Measurements from ENCODE around the gene TNRC18. TPM values are rescaled to one million over a fixed set of nuclear protein-coding genes. Genes with fewer than 3 reads are reported as not detected.

The TNRC18 gene
- total and polyA plus RNA-seq, 9 of the 15 experiments (the other 6 are each of a cell fraction or from before 2014, with no cell fraction given): 0.03 to 43.2 (median 18.0) TPM

Other genes with a start within 250 kb of the TNRC18 start
- gene WIPI2, start 233.6 kb downstream of the TNRC18 start, total RNA-seq (2014; rRNA removed): 40.0 and 41.1 TPM in 2 replicates
- gene WIPI2, start 233.6 kb downstream of the TNRC18 start, total RNA-seq (2014; rRNA removed; fragmentation: Illumina TruSeq; extraction: Trizol): 33.9 and 39.1 TPM in 2 replicates
- gene WIPI2, start 233.6 kb downstream of the TNRC18 start, total RNA-seq (2015; rRNA removed; fragmentation: Illumina TruSeq; extraction: Trizol): 31.7 and 35.1 TPM in 2 replicates
- 55.0 and 59.4 TPM in 2 replicates for gene WIPI2, start 233.6 kb downstream of the TNRC18 start, total RNA-seq (2021)
- 91.6 and 92.9 TPM in 2 replicates for gene WIPI2, start 233.6 kb downstream of the TNRC18 start, polyA plus RNA-seq (2011; rRNA removed)
- 53.2 and 54.7 TPM in 2 replicates for gene WIPI2, start 233.6 kb downstream of the TNRC18 start, polyA plus RNA-seq (2014; fragmentation: Illumina TruSeq; extraction: Trizol)
- 1 to 10 TPM; 7.9 to 8.0 TPM for gene WIPI2, start 233.6 kb downstream of the TNRC18 start, polyA plus RNA-seq (2014; fragmentation: Nextera tagmentation; extraction: Ambion mirVana)
- gene WIPI2, start 233.6 kb downstream of the TNRC18 start, polyA plus RNA-seq (2014; rRNA removed): 56.2 and 60.8 TPM in 2 replicates
- gene SLC29A4, start 140.9 kb downstream of the TNRC18 start, total RNA-seq (2014; rRNA removed): 0.77 and 2.3 TPM in 2 replicates
- 0.03 and 0.29 TPM in 2 replicates for gene SLC29A4, start 140.9 kb downstream of the TNRC18 start, total RNA-seq (2014; rRNA removed; fragmentation: Illumina TruSeq; extraction: Trizol)
- 0.14 and 0.19 TPM in 2 replicates for gene SLC29A4, start 140.9 kb downstream of the TNRC18 start, total RNA-seq (2015; rRNA removed; fragmentation: Illumina TruSeq; extraction: Trizol)
- 1.2 and 1.4 TPM in 2 replicates for gene SLC29A4, start 140.9 kb downstream of the TNRC18 start, total RNA-seq (2021)
- 1.1 and 1.2 TPM in 2 replicates for gene SLC29A4, start 140.9 kb downstream of the TNRC18 start, polyA plus RNA-seq (2011; rRNA removed)
- 0.37 and 1.1 TPM in 2 replicates for gene SLC29A4, start 140.9 kb downstream of the TNRC18 start, polyA plus RNA-seq (2014; fragmentation: Illumina TruSeq; extraction: Trizol)
- gene SLC29A4, start 140.9 kb downstream of the TNRC18 start, polyA plus RNA-seq (2014; fragmentation: Nextera tagmentation; extraction: Ambion mirVana): under 1 TPM; 0.01 to 0.03 TPM
- gene SLC29A4, start 140.9 kb downstream of the TNRC18 start, polyA plus RNA-seq (2014; rRNA removed): 0.82 and 1.2 TPM in 2 replicates
- gene FBXL18, start 90.0 kb upstream of the TNRC18 start, total RNA-seq (2014; rRNA removed): 3.5 and 4.5 TPM in 2 replicates
- 1.4 and 1.5 TPM in 2 replicates for gene FBXL18, start 90.0 kb upstream of the TNRC18 start, total RNA-seq (2014; rRNA removed; fragmentation: Illumina TruSeq; extraction: Trizol)
- gene FBXL18, start 90.0 kb upstream of the TNRC18 start, total RNA-seq (2015; rRNA removed; fragmentation: Illumina TruSeq; extraction: Trizol): 2.6 and 2.7 TPM in 2 replicates
- 13.4 and 14.2 TPM in 2 replicates for gene FBXL18, start 90.0 kb upstream of the TNRC18 start, total RNA-seq (2021)
- gene FBXL18, start 90.0 kb upstream of the TNRC18 start, polyA plus RNA-seq (2011; rRNA removed): 1.2 and 3.0 TPM in 2 replicates
- gene FBXL18, start 90.0 kb upstream of the TNRC18 start, polyA plus RNA-seq (2014; fragmentation: Illumina TruSeq; extraction: Trizol): 2.2 and 3.2 TPM in 2 replicates
- under 1 TPM; 0.25 to 0.31 TPM for gene FBXL18, start 90.0 kb upstream of the TNRC18 start, polyA plus RNA-seq (2014; fragmentation: Nextera tagmentation; extraction: Ambion mirVana)
- gene FBXL18, start 90.0 kb upstream of the TNRC18 start, polyA plus RNA-seq (2014; rRNA removed): 5.2 and 5.7 TPM in 2 replicates
- gene ACTB, start 106.8 kb upstream of the TNRC18 start, total RNA-seq (2014; rRNA removed): 1,050 and 1,578 TPM in 2 replicates
- 1,330 and 1,372 TPM in 2 replicates for gene ACTB, start 106.8 kb upstream of the TNRC18 start, total RNA-seq (2014; rRNA removed; fragmentation: Illumina TruSeq; extraction: Trizol)
- 1,064 and 1,131 TPM in 2 replicates for gene ACTB, start 106.8 kb upstream of the TNRC18 start, total RNA-seq (2015; rRNA removed; fragmentation: Illumina TruSeq; extraction: Trizol)
- gene ACTB, start 106.8 kb upstream of the TNRC18 start, total RNA-seq (2021): 3,434 and 3,475 TPM in 2 replicates
- 394 and 1,035 TPM in 2 replicates for gene ACTB, start 106.8 kb upstream of the TNRC18 start, polyA plus RNA-seq (2011; rRNA removed)
- gene ACTB, start 106.8 kb upstream of the TNRC18 start, polyA plus RNA-seq (2014; fragmentation: Illumina TruSeq; extraction: Trizol): 3,161 and 3,227 TPM in 2 replicates
- 1,000 to 10,000 TPM; 1,484 to 2,232 TPM for gene ACTB, start 106.8 kb upstream of the TNRC18 start, polyA plus RNA-seq (2014; fragmentation: Nextera tagmentation; extraction: Ambion mirVana)
- gene ACTB, start 106.8 kb upstream of the TNRC18 start, polyA plus RNA-seq (2014; rRNA removed): 1,030 and 1,055 TPM in 2 replicates
- gene FSCN1, start 169.0 kb upstream of the TNRC18 start, total RNA-seq (2014; rRNA removed): 265 and 319 TPM in 2 replicates
- gene FSCN1, start 169.0 kb upstream of the TNRC18 start, total RNA-seq (2014; rRNA removed; fragmentation: Illumina TruSeq; extraction: Trizol): 20.9 and 29.5 TPM in 2 replicates
- gene FSCN1, start 169.0 kb upstream of the TNRC18 start, total RNA-seq (2015; rRNA removed; fragmentation: Illumina TruSeq; extraction: Trizol): 95.1 and 107 TPM in 2 replicates
- 414 and 417 TPM in 2 replicates for gene FSCN1, start 169.0 kb upstream of the TNRC18 start, total RNA-seq (2021)
- 38.7 and 106 TPM in 2 replicates for gene FSCN1, start 169.0 kb upstream of the TNRC18 start, polyA plus RNA-seq (2011; rRNA removed)
- gene FSCN1, start 169.0 kb upstream of the TNRC18 start, polyA plus RNA-seq (2014; fragmentation: Illumina TruSeq; extraction: Trizol): 64.1 and 142 TPM in 2 replicates
- 1 to 10 TPM in 1 of 2 experiments, under 1 TPM in 1; 0.70 to 1.2 TPM for gene FSCN1, start 169.0 kb upstream of the TNRC18 start, polyA plus RNA-seq (2014; fragmentation: Nextera tagmentation; extraction: Ambion mirVana)
- 186 and 202 TPM in 2 replicates for gene FSCN1, start 169.0 kb upstream of the TNRC18 start, polyA plus RNA-seq (2014; rRNA removed)